ENCODE measurements around the gene HLCS.

GRCh38 chr21:36732217-36732616 is 234.3 kb downstream of the HLCS start:
- TF ChIP-seq, protein P1, sequence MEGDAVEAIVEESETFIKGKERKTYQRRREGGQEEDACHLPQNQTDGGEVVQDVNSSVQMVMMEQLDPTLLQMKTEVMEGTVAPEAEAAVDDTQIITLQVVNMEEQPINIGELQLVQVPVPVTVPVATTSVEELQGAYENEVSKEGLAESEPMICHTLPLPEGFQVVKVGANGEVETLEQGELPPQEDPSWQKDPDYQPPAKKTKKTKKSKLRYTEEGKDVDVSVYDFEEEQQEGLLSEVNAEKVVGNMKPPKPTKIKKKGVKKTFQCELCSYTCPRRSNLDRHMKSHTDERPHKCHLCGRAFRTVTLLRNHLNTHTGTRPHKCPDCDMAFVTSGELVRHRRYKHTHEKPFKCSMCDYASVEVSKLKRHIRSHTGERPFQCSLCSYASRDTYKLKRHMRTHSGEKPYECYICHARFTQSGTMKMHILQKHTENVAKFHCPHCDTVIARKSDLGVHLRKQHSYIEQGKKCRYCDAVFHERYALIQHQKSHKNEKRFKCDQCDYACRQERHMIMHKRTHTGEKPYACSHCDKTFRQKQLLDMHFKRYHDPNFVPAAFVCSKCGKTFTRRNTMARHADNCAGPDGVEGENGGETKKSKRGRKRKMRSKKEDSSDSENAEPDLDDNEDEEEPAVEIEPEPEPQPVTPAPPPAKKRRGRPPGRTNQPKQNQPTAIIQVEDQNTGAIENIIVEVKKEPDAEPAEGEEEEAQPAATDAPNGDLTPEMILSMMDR (IDR thresholded peaks at IDR 0.05): no peak
- TF ChIP-seq POLR2A (IDR thresholded peaks at IDR 0.05): no peak

Data from right lobe of liver (tissue), 4 donors.